OCI-LY1 (cell line): ENCODE results near the gene STK17A.

ENCODE experiments used
- CTCF ChIP-seq: fragments of 200-600 bp; sonication (generic), shearing (Covaris generic); IDR thresholded peaks from 2 replicates; pipeline ENCODE4 v1.5.1; 2017; ENCODE audit warnings: mild to moderate bottlenecking, antibody characterized with exemption, low read length, moderate library complexity, mixed read lengths
- EZH2 ChIP-seq: fragments of 200-600 bp; sonication (generic), shearing (Covaris generic); IDR thresholded peaks from 2 replicates; pipeline ENCODE4 v1.8.0; 2017; ENCODE audit warnings: borderline replicate concordance, mixed run types, mild to moderate bottlenecking, antibody characterized with exemption, low read length, moderate library complexity, mixed read lengths

- TF ChIP-seq CTCF (no peak), EZH2 (no peak)
These were observed 17.1 kb upstream of the STK17A start for GRCh38 chr7:43565786-43566185.
